C4-2B (cell line): ENCODE measurements around the gene OR2T27.
"Not testable (repeated sequence)": the region's sequence is repeated elsewhere in the genome, so short reads cannot be mapped to it uniquely, and the experiment has no call there.

Experiments used
- H3K27ac ChIP-seq: fragments of 450-650 bp; 2 replicates; pipeline ENCODE4 v1.5.1; 2017
- CTCF ChIP-seq: fragments of 450-650 bp; conservative IDR thresholded peaks from 2 replicates; pipeline ENCODE4 v1.5.1; 2017; ENCODE audit warnings: mild to moderate bottlenecking
- ZFX ChIP-seq: fragments of 450-650 bp; IDR thresholded peaks from 2 replicates; pipeline ENCODE4 v1.6.1; 2017

The OR2T27 gene

GRCh38 chr1:248655354-248655753 is at the start of gene OR2T27:
Gene OR2T27, minus strand, starts transcription at chr1:248655528. Its CDS starts 4,644 bp downstream, at chr1:248650884.
- not testable (repeated sequence) for H3K27ac ChIP-seq

- no peak for TF ChIP-seq ZFX
- no peak for TF ChIP-seq CTCF
- no peak overlapping the region for H3K27ac ChIP-seq
Observed at GRCh38 chr1:248704606-248705005, 49.3 kb upstream of the OR2T27 start.

GRCh38 chr1:248703674-248704073 is 48.3 kb upstream of the OR2T27 start:
- TF ChIP-seq ZFX (no peak), CTCF (peak; percentile 47)
- H3K27ac ChIP-seq, result no peak overlapping the region

GRCh38 chr1:248702714-248703113 is 47.4 kb upstream of the OR2T27 start, which contains the start of gene OR14I1:
Gene OR14I1, minus strand, starts transcription at chr1:248702766.
- no peak within 1 kb of the TSS for H3K27ac ChIP-seq
- no peak for TF ChIP-seq ZFX
- no peak for TF ChIP-seq CTCF

GRCh38 chr1:248699099-248699498 is 43.8 kb upstream of the OR2T27 start:
- H3K27ac ChIP-seq, result no peak overlapping the region
- TF ChIP-seq ZFX, result no peak
- no peak for TF ChIP-seq CTCF

- TF ChIP-seq ZFX, result no peak
- H3K27ac ChIP-seq, result no peak overlapping the region
Observed at GRCh38 chr1:248697907-248698306, 42.6 kb upstream of the OR2T27 start.

- no peak for TF ChIP-seq CTCF
- TF ChIP-seq ZFX, result no peak
Observed at GRCh38 chr1:248696774-248697173, 41.4 kb upstream of the OR2T27 start.

GRCh38 chr1:248696261-248696660 is 40.9 kb upstream of the OR2T27 start:
- H3K27ac ChIP-seq, result no peak overlapping the region
- TF ChIP-seq ZFX, result no peak
- TF ChIP-seq CTCF, result peak; percentile 31

More at GRCh38 chr1:248696774-248697173, 41.4 kb upstream of the OR2T27 start:
- no peak overlapping the region for H3K27ac ChIP-seq
